MCF 10A (cell line): Measurements from ENCODE around the gene KCNK7. TPM values are rescaled to one million over a fixed set of nuclear protein-coding genes. Genes with fewer than 3 reads are reported as not detected.

Source experiments
- BruUV-seq: library from RNA; stranded (reverse); fragments of 400-500 nt; replicated peaks from 2 replicates; lab custom pipeline; 2021; lab: Mats Ljungman, UMichigan
- CTCF ChIA-PET: fragments of 300-600 bp; sonication (Branson Sonifier 250); formaldehyde crosslinking; extraction: SDS; loops from one replicate; lab custom pipeline; 2021; ENCODE audit warnings: antibody characterized with exemption, inconsistent platforms; lab: Yijun Ruan, JAX
- POLR2A ChIA-PET: fragments of 300-600, 350-650 bp; sonication (Branson Sonifier 250); formaldehyde crosslinking; extraction: SDS; loops from one replicate; lab custom pipeline; 2020; ENCODE audit warnings: antibody characterized with exemption, inconsistent platforms; lab: Yijun Ruan, JAX
- DNase-seq: peaks from one replicate; pipeline ENCODE4 v3.0.0-alpha.2; 2018; ENCODE audit not compliant: unreplicated experiment
- H3K27ac Mint-ChIP-seq: one replicate; pipeline ENCODE4 v1.8.0; 2022; ENCODE audit warnings: mild to moderate bottlenecking, low read depth, mixed read lengths; ENCODE audit not compliant: unreplicated experiment
- H3K27me3 Mint-ChIP-seq: one replicate; pipeline ENCODE4 v1.8.0; 2022; ENCODE audit warnings: mixed read lengths; ENCODE audit not compliant: insufficient read depth, unreplicated experiment
- H3K36me3 Mint-ChIP-seq: one replicate; pipeline ENCODE4 v1.8.0; 2022; ENCODE audit warnings: mild to moderate bottlenecking, moderate library complexity, mixed read lengths; ENCODE audit not compliant: insufficient read depth, unreplicated experiment
- H3K4me1 Mint-ChIP-seq: one replicate; pipeline ENCODE4 v1.8.0; 2022; ENCODE audit warnings: mixed read lengths; ENCODE audit not compliant: insufficient read depth, unreplicated experiment
- H3K4me3 Mint-ChIP-seq: one replicate; pipeline ENCODE4 v1.8.0; 2022; ENCODE audit warnings: mild to moderate bottlenecking, moderate library complexity, mixed read lengths; ENCODE audit not compliant: unreplicated experiment
- H3K9me3 Mint-ChIP-seq: one replicate; pipeline ENCODE4 v1.8.0; 2022; ENCODE audit warnings: mixed read lengths; ENCODE audit not compliant: unreplicated experiment
- intact Hi-C: fragments of 100-400 bp; cut with micrococcal nuclease; formaldehyde crosslinking; loops from 2 replicates; pipeline ENCODE4 v1.14.1; 2022
- total RNA-seq: library from RNA; stranded (reverse); gene quantifications from 2 replicates; pipeline ENCODE4 v1.2.3, GENCODE V29; 2022
- TF ChIP-seq, protein P1 (sequence below): fragments of 200-600 bp; IDR thresholded peaks from one replicate; pipeline ENCODE4 v1.8.0; 2022; ENCODE audit warnings: antibody characterized with exemption, mild to moderate bottlenecking; ENCODE audit not compliant: unreplicated experiment

KCNK7 gene
- total RNA-seq, 1 experiment from 2014 or later = not detected

DNA sequence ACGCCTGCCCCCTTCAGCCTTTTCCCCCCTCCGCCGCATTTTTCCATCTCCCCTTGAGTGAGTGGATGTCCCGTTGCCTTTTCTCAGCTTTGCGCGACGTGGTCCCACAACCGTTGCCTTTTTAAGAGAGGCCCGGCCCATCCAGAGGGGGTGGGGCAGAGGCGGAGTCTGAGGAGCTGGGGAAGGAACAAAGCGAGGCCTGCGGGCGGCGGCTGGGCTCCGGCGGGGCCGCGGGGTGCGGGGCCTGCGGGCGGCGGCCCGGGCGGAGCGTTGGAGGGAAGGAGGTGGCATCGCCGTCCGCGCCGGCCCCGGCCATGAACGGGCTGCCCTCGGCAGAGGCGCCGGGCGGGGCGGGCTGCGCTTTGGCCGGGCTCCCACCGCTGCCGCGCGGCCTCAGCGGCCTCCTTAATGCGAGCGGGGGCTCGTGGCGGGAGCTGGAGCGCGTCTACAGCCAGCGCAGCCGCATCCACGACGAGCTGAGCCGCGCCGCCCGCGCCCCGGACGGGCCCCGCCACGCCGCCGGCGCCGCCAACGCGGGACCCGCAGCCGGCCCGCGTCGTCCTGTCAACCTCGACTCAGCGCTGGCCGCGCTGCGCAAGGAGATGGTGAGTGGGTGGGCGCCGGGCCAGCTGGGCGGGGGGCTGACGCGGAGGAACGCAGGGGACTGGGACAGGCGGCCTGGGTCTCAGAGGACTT, 23.1 kb downstream of the KCNK7 start, which contains the start of gene FAM89B:
FAM89B (plus strand) TSS at position 183 of the 696 bp plus-strand sequence; CDS start at position 315, 132 bp downstream.
- Mint-ChIP-seq H3K9me3 (no peaks in the 10 kb centered on the region), H3K27me3 (no peaks in the 10 kb centered on the region), H3K4me3 (peak within 1 kb of the TSS; percentile 97), H3K27ac (peak within 1 kb of the TSS; percentile 54), H3K36me3 (peaks cover 60% of the 10 kb centered on the region), H3K4me1 (peaks cover 39% of the 10 kb centered on the region)
- DNase-seq = peak; percentile 89
- TF ChIP-seq, protein P1, sequence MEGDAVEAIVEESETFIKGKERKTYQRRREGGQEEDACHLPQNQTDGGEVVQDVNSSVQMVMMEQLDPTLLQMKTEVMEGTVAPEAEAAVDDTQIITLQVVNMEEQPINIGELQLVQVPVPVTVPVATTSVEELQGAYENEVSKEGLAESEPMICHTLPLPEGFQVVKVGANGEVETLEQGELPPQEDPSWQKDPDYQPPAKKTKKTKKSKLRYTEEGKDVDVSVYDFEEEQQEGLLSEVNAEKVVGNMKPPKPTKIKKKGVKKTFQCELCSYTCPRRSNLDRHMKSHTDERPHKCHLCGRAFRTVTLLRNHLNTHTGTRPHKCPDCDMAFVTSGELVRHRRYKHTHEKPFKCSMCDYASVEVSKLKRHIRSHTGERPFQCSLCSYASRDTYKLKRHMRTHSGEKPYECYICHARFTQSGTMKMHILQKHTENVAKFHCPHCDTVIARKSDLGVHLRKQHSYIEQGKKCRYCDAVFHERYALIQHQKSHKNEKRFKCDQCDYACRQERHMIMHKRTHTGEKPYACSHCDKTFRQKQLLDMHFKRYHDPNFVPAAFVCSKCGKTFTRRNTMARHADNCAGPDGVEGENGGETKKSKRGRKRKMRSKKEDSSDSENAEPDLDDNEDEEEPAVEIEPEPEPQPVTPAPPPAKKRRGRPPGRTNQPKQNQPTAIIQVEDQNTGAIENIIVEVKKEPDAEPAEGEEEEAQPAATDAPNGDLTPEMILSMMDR = no peak
- intact Hi-C loops = loop anchor here (1.0 kb wide), 1 partner anchor 32 kb away; no protein-coding TSS in a partner anchor
- ChIA-PET POLR2A (interaction anchor here (0.5 to 4.8 kb wide), 31 partner anchors 12 to 773 kb away, joined by 3 to 103 read pairs (median 4); partner anchors contain the start of genes CCDC85B, CFL1, EHD1 and MALAT1), CTCF (interaction anchor here (0.6 to 3.2 kb wide), 14 partner anchors 8 to 324 kb away, joined by 3 to 51 read pairs (median 4); partner anchors contain the start of genes KCNK7, MAP3K11, PCNX3 and SLC25A45)
- BruUV-seq = no TSS peak

DNA sequence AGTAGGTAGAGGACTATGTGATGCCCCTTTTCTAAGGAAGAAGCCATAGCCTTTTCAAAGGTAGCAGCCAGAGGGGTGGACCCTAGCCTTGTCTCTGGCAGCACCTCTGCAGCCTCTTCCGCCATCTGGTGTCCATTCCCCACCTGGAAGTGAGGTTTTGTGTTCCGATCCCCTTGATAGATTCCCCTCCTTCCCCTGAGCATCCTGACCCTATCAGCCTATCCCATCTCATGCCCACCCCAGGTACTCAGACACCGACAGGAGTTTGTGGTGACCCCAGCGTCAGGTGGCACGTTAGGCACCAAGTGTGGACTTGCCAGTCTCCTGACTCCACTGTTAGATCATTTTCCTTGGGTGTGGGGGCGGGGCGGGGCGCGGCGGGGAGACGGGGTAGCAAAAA, 23.7 kb downstream of the KCNK7 start:
- intact Hi-C loops = loop anchor here (1.0 kb wide), 1 partner anchor 32 kb away; no protein-coding TSS in a partner anchor
- peak; percentile 77 for DNase-seq
- peaks cover 38% of the 10 kb centered on the region for H3K4me1 Mint-ChIP-seq
- no TSS peak for BruUV-seq
- H3K9me3 Mint-ChIP-seq = no peaks in the 10 kb centered on the region
- no peaks in the 10 kb centered on the region for H3K27me3 Mint-ChIP-seq
- ChIA-PET CTCF (interaction anchor here (0.6 to 3.2 kb wide), 17 partner anchors 9 to 190 kb away, joined by 3 to 51 read pairs (median 4); partner anchors contain the start of genes MAP3K11, PCNX3 and SLC25A45), POLR2A (interaction anchor here (0.5 to 4.8 kb wide), 21 partner anchors 11 to 694 kb away, joined by 3 to 103 read pairs (median 5); partner anchors contain the start of genes BANF1, CCDC85B, CFL1 and EHD1)
- peak overlapping the region; percentile 97 for H3K4me3 Mint-ChIP-seq
- H3K36me3 Mint-ChIP-seq = peaks cover 55% of the 10 kb centered on the region
- peak overlapping the region; percentile 54 for H3K27ac Mint-ChIP-seq
- TF ChIP-seq, protein P1 = peak; percentile 70

DNA sequence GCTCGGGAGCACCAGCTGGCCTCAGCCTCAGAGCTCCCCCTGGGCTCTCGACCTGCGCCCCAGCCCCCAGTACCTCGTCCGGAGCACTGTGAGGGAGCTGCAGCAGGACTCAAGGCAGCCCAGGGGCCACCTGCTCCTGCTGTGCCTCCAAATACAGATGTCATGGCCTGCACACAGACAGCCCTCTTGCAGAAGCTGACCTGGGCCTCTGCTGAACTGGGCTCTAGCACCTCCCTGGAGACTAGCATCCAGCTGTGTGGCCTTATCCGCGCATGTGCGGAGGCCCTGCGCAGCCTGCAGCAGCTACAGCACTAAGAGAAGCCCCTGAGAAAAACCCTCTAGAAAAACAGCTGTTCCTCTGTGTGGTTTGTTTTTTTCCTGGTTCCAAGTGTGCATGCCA, 24.2 kb downstream of the KCNK7 start:
- Mint-ChIP-seq H3K36me3 (peaks cover 54% of the 10 kb centered on the region), H3K9me3 (no peaks in the 10 kb centered on the region), H3K27ac (peak overlapping the region; percentile 54), H3K4me3 (peak overlapping the region; percentile 97), H3K27me3 (no peaks in the 10 kb centered on the region), H3K4me1 (peaks cover 33% of the 10 kb centered on the region)
- BruUV-seq = no TSS peak
- TF ChIP-seq, protein P1 = no peak
- CTCF ChIA-PET = interaction anchor here (0.5 to 3.2 kb wide), 19 partner anchors 10 to 242 kb away, joined by 3 to 51 read pairs (median 4); partner anchors contain the start of genes MAP3K11 and PCNX3
- intact Hi-C loops = no loop called here
- POLR2A ChIA-PET = interaction anchor here (0.7 to 4.8 kb wide), 15 partner anchors 11 to 431 kb away, joined by 3 to 103 read pairs (median 7); partner anchors contain the start of genes BANF1, EIF1AD, KAT5 and MALAT1
- no peak for DNase-seq
